Dermis microvascular lymphatic vessel endothelial cell (primary cell): ENCODE data around the gene SPATA1. TPM values are rescaled to one million over a fixed set of nuclear protein-coding genes. Genes with fewer than 3 reads are reported as not detected.
A peak's percentile ranks its signal among the peaks of the same experiment; 100 is the strongest.

Experiments
- DNase-seq, 2 donors: peaks; one replicate each; pipeline versions ENCODE4 v3.0.0 to v3.0.0-alpha.2; 2010; ENCODE audit warnings: low read depth in 2 of 2
- total RNA-seq: library from RNA; depleted of rRNA; stranded (reverse); fragments of >200 nt; gene quantifications from 2 replicates; pipeline ENCODE4 v1.2.1, GENCODE V29; 2014

Gene SPATA1
- total RNA-seq, 1 donor from 2014 or later: 0.13 TPM

DNA sequence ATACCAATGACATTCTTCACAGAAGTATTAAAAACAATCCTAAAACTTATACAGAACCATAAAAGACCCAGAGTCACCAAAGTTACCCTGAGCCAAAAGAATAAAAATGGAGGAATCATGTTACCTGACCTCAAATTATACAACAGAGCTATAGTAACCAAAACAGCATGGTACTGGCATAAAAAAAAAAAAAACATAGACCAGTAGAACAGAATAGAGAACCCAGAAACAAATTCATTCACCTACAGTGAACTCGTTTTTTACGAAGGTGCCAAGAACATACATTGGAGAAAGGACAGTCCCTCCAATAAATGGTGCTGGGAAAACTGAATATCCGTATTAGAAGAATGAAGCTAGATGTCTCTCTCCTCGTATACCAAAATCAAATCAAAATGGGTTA is 2.8 kb downstream of the SPATA1 start:
- no peak for DNase-seq

GRCh38 chr1:84510165-84510564 is 4.0 kb downstream of the SPATA1 start:
- no peak for DNase-seq

DNA sequence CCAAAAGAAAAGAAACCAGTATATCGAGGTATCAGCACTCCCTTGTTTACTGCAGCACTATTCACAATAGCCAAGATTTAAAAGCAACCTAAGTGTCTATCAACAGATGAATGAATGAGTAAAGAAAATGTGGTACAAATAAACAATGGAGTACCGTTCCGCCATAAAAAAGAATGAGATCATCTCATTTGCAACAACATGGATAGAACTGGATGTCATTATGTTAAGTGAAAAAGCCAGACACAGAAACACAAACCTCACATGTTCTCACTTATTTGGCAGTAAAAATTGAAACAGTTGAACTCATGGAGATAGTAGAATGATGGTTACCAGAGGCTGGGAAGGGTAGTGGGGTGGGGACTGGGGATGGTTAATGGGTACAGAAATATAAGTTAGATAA is 4.5 kb downstream of the SPATA1 start:
- no peak for DNase-seq

- DNase-seq: no peak
Measured at GRCh38 chr1:84524590-84524989, 18.4 kb downstream of the SPATA1 start.

- no peak for DNase-seq
Measured at GRCh38 chr1:84525779-84526178, 19.6 kb downstream of the SPATA1 start.

DNA sequence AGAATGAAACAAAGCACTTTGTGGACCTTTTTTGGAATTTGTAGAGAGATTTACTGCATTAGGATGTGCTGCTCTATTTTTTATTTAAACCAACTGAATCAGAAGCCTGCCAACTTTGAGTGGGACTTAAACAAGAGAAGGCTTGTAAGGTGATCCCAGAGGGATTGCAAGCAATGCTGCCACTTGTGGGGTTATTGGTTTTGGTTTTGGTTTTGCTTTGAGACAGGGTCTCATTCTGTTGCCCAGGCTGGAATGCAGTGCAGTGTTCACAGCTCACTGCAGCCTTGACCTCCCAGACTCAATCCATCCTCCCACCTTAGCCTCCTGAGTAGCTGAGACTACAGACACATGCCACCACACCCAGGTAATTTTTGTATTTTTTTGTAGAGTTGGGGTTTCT is 32.4 kb downstream of the SPATA1 start:
- DNase-seq: no peak

DNA sequence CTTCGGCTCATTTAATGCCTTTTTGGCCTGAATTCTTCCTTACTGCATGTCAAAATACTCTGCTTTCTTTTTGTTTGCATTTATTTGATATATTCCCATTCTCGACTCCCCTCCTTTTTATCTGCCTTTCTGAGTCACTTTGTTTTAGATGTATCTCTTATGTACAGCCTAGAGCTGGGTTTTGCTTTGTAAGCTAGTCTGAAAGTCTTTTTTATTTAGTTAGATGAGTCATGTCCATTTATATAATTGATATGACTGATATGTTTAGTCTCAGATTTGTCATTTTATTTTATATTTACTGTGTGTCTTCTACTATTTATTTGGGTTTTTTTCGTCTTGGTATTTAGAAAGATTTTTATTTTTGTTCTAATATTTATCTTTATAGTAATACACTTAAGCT is 33.8 kb downstream of the SPATA1 start:
- no peak for DNase-seq

DNA sequence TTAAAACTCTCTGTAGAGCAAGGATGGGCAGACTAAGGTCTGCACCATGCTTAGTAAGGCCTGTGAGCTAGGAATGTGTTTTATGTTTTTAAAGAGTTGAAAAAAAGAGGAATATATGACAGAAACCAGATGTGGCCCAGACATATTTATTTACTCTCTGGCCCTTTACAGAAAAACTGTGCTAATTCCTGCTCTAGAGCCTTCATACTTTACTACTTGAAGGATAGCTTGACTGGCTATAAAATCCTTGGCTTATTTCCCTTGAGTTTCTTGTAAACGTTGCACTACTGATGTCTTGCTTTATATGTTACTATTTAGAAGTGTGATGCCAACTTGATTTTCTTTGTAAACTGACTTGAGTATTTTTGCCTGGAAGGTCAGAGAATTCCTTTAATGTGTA is 34.6 kb downstream of the SPATA1 start:
- no peak for DNase-seq

- DNase-seq: peak in 1 of 2 donors; percentile 2
Measured at GRCh38 chr1:84541679-84542078, 35.5 kb downstream of the SPATA1 start.

GRCh38 chr1:84550826-84551225 is 44.6 kb downstream of the SPATA1 start:
- DNase-seq: no peak

DNA sequence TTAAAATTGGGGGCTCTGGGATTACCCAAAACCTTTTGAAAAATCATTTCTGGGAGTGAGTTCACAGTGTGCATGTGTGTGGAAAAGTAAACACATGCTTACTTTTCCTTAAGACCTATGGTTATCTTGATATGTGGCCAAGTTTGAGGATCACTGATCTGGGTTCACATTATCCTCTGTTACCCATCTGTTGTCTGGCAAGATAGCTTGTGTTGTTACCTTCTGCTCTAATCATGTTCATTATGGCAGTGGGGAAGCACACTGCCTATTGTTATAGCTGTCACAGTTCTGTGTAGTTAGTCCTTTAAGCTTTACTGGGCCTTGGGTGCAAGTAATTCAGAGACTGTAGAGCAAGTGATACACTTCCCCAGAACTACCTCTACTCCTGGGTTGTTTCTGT is 63.0 kb downstream of the SPATA1 start:
- no peak for DNase-seq

DNA sequence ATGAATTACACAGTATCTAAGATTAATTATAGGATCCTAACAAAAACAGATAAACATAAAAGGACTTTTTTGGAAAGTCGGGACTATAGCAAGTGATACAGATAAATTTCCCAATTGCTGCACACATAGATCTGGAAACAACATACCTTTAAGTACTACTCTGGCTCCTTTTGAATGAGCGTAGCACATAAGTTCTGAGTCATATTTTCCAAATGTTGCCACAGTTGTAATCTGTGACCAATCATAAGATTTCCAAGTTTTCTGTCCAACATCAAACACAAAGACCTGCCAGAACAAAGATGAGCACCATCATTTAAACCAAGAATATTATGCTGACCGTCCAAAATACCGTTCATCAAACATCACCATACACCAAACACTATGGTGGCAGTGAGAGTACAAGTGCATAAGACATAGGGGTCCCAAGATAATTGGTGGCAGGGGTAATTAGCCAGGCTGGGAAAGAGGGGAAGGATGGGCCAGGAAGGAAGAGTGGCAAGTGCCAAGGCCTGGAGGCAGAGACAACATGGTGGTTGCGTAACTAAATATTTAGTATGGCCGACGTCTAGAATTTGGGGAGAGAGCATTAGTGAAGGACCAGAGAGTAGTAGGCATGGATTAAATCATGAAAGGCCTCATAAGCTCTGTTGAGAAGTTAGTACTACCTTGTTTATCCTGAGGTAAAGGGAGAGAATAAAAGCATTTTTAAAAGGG is 64.4 kb downstream of the SPATA1 start:
- DNase-seq: no peak

DNA sequence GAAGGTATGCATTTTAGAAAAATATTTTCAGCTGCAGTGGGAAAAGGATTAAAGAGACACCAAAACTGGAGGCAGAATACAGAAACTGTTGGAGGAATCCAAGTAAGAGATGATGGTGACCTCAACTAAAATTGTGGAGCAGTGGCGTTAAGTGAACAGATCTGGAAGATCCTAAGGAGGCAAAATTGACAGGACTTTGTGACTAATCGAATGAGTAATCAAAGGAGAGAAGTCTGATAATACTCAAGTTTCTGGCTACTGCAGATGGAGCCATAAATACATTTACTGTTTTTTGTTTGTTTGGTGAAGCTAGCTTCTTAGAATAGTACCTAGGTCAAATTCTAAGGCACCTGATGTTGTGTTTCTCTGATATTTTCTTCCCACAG is 65.0 kb downstream of the SPATA1 start:
- DNase-seq: no peak

DNA sequence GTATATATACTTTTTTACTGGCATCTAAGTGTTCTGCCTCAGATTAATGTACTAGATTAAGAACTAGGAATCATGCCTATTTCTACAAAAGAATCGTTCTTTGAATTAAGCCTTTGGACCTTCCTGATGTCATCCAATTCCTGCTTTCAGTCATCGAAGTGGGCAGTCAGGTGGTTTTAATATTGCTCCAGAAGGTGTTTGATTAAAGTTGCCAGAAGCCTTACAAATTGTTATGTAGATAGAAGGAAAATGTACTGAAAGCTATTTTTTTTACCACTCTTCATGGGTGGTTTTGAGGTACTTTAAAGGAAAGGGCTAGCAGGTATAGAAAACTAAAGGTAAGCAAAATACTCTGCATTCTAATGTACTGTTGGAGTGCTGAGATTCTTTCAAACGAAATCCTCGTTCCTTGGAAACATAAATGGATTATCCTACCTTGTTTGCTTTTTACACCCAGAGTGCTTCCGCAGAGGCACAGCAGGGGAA is 67.3 kb downstream of the SPATA1 start:
- DNase-seq: peak in 1 of 2 donors; percentile 32

DNA sequence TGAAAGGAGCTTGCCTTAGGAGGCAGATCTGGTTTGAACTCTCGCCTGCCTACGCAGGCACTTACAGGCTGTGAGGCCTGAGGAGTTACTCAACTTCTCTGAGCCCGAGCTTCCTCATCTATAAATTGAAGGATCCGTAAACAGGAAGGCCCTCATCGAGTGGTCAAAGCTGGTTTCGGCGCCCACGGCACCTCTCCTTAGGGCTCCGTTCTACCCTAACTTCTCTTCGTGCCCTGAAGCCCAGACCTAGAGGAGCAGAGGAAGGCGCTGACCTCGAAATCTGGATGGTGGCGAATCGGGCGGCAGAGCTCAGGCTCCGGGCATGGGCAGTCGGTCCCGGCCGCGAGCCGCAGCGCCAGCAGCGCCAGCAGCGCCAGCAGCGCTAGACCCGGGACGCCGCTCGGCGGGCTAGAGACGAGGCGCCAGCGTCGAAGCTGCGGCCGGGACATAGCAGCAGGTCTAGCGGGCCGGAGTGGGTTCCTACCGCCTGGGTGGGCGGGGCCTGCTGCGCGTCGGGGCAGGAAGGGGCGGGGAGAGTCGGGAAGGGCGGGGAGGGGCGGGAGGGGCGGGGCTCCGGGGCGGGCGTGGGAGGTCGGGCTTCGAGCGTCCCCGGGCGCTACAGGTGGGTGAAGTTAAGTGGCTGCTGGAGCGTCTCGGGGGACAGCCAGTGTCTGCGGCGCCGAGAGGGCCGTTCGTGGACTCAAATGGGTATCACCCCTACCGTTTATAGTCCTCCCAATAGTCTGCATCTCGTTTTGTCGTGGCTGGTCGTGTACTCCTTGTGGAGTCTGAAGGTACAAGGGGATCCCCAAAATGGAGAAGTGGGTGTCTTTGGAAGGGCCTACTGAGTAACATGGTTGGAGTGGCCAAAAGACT is 68.0 kb downstream of the SPATA1 start, which contains the start of gene CTBS:
TSS of gene CTBS (minus strand) at position 474 of the 876 bp plus-strand sequence. CDS start at position 449, 25 bp downstream.
- DNase-seq: peak; percentile 69 to 91

DNA sequence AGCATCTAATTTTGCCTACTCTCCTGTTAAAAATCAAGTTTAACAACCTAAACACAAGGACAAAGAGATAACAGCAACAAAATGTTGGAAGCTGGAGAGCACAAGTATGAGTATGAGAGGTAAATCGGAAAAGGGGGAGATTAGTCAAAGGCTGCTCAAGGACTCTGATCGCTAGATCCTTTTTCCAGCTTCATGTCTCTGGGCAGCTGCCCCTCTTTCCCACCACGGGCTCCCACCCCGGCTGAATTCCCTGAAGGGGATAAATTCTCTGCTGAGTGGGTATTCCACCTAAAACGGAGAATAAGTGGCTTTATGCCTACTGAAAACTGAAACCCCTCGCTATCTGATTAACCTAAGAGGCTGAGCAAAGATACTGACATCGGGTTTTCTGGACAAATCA is 68.8 kb downstream of the SPATA1 start:
- no peak for DNase-seq

GRCh38 chr1:84581648-84582047 is 75.5 kb downstream of the SPATA1 start:
- no peak for DNase-seq

DNA sequence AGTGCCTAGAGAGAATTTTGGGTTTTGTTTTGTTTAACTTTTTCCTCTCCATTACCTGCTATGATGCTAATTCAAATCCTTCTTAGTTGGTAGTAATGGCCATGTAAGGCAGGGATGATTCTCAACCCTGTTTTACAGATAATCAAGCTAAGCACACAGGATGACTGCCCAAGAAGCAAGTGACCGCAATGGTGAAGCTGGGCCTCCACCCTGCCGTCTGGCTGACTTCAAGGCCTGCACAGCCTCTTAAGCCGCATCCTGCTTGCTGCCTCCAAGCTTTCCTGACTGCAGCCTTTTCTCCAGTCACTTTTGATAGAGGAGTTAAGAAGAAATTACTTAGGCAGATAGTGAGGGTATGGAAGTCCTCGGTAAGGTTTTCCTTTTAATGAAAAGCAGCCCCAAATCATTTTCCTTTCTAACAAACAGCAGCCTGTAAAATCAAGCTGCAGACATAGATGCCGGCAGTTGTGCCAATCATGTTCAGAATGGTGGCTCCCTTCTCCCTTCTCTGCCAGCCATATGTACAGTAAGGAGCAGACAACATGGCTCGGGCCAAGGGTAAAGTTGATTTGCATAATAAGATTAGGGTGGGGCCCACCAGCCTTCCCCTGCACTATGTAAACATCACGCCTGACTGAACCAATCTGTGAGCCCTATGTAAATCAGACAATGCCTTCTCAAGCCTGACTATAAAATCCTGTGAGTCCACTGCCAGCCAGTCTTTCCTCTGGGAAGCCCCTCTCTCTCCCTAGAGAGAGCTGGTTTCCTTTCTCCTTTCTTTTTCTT is 76.8 kb downstream of the SPATA1 start:
- peak in 1 of 2 donors; percentile 59 for DNase-seq

DNA sequence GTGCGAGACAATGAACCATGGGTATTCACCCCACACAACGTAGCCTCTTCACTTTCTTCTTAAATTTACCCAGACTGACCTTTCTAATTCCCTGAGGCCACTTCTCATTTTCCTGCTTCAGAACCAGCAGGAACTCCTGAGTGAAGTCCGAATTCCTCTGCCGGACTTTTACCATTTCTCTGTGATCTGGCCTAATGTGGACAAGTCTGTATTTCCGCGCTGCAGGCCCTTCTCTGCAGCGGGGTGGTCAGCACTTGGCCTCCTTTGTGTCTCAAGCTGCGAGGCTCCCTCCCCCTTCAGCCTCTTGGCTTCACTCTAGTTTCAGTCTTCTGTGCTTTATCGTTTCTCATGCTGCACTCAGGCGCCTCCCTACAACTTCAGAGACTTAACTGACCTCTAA is 77.5 kb downstream of the SPATA1 start:
- DNase-seq: no peak

DNA sequence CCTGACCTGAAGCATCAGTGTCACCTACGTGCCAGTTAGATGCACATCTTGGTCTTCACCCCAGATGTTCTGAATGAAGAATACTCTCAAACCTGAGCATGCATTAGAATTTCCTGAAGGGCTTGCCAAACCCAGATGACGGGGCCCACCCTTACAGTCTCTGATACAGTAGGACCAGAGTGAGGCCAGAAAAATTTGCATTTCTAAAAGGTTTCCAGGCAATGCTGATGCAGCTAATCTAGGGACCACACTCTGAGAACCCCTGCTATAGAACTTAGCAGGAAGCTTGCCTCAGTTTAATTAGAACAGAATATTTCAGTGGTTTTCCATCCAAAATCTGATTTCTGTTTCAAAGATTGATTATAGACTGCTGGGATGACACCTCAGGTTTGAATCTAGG is 77.9 kb downstream of the SPATA1 start:
- no peak for DNase-seq

GRCh38 chr1:84585803-84586202 is 79.6 kb downstream of the SPATA1 start:
- DNase-seq: no peak

DNA sequence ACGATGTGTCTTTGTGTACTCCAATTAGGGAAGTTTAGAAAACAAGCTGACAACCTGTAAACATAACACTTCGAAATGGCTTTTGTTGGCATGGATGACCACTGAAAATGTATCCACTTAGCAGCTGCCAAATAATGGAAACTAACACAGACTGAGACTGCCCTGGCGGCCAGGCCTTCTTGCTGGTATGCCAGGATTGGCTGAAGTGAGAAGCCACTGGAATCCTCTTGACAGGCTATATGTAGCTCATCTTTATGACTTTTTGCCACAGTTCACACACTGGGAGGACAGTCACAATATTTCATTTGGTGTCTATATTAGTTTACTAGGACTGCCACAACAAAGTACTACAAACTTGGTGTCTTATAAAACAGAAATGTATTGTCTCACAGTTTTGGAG is 80.9 kb downstream of the SPATA1 start:
- no peak for DNase-seq
